ENCODE measurements around the gene EXD2.
"Not testable (repeated sequence)": the region's sequence is repeated elsewhere in the genome, so short reads cannot be mapped to it uniquely, and the experiment has no call there.

EXD2 gene

GRCh38 chr14:69204753-69205152 lies 13.5 kb downstream of the EXD2 start:
- DNase-seq: no peak

GRCh38 chr14:69207435-69208041 lies 16.2 kb downstream of the EXD2 start:
- DNase-seq: no peak

DNA sequence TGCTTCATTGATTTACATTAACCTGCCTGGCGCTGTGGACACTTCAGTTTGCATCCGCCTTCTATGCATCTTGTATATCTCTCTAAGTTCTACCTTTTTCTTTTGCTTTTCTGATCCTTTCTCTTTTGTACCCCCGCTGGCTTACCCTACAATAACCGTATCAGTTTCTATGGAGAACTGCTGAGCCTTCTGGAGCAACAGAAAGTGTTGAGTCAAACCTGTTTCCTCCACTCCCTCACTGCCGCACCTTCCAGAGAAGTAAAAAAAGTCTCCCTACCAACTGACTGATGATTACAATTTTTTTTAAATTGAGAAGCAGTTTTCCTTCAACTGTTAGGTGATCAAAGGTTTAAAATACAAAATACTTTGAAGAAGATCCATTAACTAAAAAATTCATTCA lies 17.4 kb downstream of the EXD2 start:
- no peak for DNase-seq

DNA sequence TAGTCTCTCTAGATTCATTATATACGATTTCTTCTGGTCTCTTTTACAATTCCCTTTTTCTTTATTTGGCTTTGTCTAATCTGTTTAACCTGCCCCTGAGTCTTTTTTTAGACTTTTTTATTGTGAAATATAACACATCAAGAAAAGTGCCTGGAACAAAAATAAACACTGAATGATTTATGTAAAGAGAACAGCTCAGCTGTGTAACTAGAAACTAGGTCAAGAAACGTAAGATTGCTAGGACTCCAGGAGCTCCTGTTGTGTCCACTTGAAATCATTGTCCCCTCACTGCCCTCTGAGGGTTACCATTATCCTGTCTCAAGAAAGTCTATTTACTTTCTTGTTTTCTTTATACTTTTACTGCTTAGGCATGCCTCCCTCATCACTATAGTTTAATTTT lies 23.1 kb downstream of the EXD2 start:
- DNase-seq: no peak

GRCh38 chr14:69217663-69218062 lies 26.4 kb downstream of the EXD2 start:
- not testable (repeated sequence) for DNase-seq

DNA sequence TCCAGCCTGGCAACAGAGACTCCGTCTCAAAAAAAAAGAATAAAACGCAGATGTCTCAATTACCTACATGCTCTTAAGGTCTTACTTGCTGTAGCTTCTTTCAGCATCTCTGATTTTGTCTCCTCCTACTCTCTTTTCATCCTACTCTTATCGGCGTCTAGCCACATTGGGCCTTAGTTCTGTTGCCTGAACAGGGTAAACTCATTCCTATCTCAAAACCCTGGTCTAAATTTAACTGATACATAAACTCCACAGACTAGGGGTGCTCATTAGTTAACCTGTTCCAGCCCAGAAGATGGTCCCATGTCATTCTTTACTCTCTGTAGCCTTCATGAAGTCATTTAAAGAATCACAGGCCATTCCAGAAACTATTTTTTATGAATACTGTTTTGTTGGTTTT lies 33.6 kb downstream of the EXD2 start:
- no peak for DNase-seq

- no peak for DNase-seq
These were observed 34.9 kb downstream of the EXD2 start for GRCh38 chr14:69226178-69226577.

DNA sequence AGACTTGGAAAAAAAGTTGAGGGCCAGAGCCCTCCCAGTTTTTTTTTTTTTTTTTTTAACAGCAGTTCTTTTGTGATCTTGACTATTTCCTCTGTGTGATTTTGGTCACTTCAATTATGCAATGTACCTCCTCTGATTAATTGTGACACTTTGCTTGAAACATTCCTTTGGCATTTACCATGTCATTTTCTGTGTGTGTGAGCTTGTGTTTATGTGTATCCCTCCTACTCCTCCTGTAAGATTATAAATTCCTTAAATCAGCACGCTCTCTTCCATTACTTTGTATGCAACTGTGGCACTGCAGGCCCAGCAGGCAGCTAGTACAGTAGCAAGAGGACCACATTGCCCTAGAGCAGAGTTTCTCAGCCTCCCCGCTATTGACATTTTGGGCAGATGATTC lies 35.4 kb downstream of the EXD2 start:
- no peak for DNase-seq

DNA sequence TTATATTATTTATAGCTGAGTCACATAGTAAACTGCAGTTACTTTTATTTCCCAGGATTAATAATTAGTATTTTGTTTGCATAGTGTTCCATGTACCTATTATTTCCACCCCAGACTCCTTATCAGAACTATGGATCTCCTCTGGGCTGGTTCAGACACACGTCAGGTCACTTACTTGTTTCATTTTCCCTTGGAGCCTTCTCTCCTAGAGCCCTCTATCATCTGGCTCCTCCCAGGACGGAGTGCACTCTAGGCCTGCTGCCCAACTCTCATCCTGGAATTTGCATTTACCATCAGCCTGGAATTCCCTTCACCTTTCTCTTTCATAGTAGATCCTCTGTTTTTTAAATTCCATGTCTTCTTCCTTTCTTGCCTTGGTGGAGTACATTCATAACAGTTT lies 40.2 kb downstream of the EXD2 start:
- no peak for DNase-seq

DNA sequence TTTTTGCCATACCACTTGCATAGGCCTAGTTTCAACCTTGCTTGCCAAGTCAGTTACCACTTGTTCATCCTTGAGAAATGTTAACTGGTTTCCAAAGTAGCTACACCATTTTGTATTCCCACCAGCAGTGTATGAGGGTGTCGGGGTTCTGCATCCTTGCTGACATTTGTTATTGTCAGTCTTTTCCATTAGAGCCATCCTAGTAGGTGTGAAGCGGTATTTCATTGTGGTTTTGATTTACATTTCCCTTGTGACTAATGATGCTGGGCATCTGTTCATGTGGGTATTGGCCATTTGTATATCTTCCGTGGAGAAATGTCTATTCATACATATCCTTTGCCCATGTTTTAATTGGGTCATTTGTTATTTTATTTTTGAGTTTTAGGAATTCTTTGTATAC lies 41.1 kb downstream of the EXD2 start:
- DNase-seq: no peak

DNA sequence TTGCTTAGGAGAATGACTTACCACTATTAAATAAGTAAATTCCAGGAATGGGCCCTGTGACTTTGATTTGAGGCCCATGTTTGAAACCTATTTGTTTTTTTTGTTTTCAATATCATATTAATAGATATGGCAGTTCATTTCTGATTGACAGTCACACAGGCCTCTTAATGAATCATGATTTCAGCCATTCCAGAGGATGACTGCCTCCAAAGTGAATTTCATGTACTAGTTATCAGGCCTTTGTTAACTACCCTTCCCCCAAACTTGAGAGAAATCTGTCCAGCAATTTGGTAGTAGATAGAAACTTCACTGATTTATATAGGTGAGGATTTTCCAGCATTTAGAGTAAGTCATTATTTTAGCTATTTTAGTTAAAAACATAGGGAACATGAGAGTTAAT lies 42.8 kb downstream of the EXD2 start:
- DNase-seq: no peak

DNA sequence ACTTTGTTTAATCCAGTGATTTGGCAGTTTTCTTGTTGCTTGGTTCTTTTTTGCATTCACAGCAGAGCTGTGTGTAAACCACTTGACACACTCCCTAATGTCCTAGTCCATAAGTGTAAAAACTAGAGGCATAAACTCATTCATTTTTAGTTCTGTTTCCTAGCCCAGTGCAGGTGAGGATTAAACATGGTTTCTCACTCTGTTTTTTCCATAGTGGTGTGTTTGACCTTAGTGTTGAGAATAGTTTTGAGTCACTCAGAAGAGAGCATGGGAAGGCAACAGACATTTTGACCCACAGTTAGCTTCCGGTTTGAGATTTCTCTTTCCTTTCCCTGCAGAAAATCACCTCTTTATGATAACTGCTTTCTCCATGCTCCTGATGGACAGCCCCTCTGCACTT lies 44.4 kb downstream of the EXD2 start:
- DNase-seq: no peak

GRCh38 chr14:69237142-69237541 lies 45.8 kb downstream of the EXD2 start:
- DNase-seq: no peak

DNA sequence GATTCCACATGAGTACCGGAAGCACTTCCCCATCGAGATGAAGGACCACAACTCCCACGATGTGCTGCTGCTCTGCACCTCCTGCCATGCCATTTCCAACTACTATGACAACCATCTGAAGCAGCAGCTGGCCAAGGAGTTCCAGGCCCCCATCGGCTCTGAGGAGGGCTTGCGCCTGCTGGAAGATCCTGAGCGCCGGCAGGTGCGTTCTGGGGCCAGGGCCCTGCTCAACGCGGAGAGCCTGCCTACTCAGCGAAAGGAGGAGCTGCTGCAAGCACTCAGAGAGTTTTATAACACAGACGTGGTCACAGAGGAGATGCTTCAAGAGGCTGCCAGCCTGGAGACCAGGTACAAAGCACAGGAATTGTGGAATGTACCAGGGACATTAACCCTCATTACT lies 46.3 kb downstream of the EXD2 start:
- no peak for DNase-seq

GRCh38 chr14:69238883-69239282 lies 47.6 kb downstream of the EXD2 start:
- DNase-seq: no peak

DNA sequence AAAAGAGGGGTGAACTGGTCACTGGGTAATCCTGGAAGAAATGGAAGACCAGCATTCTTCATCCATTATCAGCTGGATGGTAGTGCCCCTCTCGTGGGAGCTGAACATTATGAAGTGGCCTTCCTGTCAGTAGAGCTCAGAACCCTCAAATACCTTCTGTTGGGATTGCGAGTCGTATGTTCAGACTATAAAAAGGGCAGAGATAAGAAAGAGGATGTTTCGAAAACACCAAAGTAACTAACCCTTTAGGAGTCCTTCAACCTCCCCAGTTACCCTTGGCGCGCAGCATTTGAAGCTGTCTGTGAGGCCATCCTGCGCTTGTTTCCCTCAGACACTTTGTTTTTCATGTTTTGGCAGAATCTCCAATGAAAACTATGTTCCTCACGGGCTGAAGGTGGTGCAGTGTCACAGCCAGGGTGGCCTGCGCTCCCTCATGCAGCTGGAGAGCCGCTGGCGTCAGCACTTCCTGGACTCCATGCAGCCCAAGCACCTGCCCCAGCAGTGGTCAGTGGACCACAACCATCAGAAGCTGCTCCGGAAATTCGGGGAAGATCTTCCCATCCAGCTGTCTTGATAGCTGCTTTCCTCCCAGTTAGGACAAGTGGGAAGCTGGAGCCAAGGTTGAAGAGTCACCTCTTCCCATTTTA lies 49.4 kb downstream of the EXD2 start:
- no peak for DNase-seq

- no peak for DNase-seq
These were observed 50.3 kb downstream of the EXD2 start for GRCh38 chr14:69241577-69241976.

DNA sequence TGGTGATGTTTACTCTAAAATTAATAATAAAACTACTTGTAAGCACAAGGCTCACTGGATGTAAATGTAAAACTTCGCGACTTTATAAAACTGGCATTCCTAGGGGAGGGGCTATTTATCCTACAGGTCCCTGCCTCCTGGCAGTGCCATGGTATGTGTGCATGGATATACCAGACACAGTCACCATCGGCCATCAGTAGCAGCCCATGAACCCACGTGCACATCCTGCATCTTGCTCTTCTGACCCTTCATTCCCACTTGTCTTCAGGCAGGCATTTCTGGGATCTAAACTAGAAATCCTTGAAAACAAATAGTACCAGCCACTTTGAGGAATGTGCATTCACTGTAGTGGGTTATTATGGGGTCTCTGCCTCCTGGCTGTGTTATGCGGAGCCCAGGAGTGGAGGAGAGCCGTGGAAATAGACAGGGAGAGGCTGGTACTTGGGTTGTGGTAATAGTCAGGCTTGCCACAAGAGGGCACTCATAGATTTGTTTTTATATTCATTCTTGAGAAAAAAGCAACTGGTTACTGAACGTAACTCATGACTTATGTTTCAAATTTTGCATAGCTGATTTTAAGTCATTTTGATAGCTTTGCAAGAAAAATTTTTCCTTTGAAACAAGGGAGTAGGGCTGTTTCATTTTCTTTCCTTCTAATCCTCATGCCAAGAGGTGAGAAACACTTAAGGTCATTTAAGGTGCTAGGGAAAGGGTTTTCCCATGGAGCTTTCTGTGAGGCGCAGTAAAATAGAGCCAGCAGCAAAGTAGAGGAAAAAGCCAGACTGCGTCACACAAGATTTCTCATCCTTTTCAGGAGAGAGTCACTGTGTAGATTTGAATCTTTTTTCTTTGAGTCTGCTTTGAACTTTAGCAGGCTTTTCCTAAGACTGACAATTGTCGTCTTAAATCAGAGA lies 51.3 kb downstream of the EXD2 start:
- no peak for DNase-seq

GRCh38 chr14:69244946-69245345 lies 53.6 kb downstream of the EXD2 start:
- no peak for DNase-seq

DNA sequence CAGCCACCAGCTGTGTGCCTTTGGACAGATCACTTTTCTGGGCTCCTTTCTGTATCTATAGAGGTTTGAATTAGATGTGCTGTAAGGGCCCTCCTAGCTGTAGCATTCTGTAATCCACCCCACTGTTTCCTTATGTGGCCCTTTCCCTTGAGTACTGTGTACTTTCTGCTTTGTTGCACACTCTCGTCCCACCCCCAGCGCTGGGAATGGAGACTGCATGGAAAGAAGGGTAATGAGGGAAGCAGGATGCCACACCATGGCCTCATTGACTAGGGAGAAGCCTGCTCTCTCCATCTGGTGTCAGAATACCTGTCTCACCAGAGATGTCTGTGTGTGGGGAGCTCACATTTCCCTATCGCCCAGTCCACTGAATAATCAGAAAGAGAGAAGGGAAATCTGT lies 55.0 kb downstream of the EXD2 start:
- DNase-seq: no peak

GRCh38 chr14:69247676-69248440 lies 56.6 kb downstream of the EXD2 start:
- DNase-seq: no peak

GRCh38 chr14:69249603-69250002 lies 58.3 kb downstream of the EXD2 start:
- DNase-seq: no peak

DNA sequence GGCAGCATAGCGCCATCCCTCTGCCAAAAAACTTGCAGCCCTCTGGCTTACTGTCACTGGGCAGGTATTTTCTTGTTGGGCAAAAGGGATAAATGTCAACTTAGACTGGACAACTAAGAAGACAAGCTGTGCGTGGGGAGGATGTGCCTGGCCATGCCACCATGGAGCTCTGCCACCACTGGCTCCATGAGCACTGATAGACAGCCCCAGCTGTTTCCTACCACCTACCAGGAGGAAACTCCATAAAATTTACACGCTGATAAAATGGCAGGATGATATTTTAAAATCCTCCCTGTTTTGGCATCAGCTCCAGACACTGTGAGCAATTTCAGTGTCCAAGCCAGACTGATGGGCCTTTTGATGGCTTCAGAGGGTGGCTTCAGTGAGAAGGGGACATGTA lies 61.6 kb downstream of the EXD2 start:
- no peak for DNase-seq

Measured in DMS 273 treated with DMSO at 0.1 percent for 48 hours (cell line).